ENCODE data around the gene TCAIM. TPM values are rescaled to one million over a fixed set of nuclear protein-coding genes. Genes with fewer than 3 reads are reported as not detected.
"Not testable (repeated sequence)": the region's sequence is repeated elsewhere in the genome, so short reads cannot be mapped to it uniquely, and the experiment has no call there.

Gene TCAIM
- polyA plus RNA-seq, 1 donor = 25.0 TPM

DNA sequence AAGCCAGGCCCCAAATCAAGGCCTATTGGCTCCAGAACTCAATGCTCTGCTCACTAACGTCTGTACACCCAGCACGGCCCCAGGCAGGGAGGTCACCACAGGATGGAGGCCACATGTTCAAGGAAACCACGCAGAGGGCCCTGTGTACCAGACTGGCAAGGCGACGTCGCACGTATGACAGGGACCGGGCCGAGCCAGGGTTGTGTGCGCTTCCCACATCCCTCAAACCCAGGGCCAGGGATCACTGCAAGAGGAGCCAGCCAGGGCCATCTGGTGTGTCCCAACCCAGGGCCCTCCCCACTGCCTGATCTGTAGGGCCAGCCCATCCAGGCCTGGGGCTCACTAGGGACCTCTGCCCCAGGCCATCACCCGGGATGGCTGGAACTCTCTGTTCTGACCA, 76.9 kb downstream of the TCAIM start:
- no peak for DNase-seq (ENCODE audit: low read depth)

GRCh38 chr3:44416031-44417030, 77.8 kb downstream of the TCAIM start:
- no peak for DNase-seq (ENCODE audit: low read depth)

- DNase-seq (ENCODE audit: low read depth) = not testable (repeated sequence)
Observed at GRCh38 chr3:44418118-44418517, 79.6 kb downstream of the TCAIM start.

- DNase-seq (ENCODE audit: low read depth) = no peak
Observed at GRCh38 chr3:44418549-44418948, 80.0 kb downstream of the TCAIM start.

DNA sequence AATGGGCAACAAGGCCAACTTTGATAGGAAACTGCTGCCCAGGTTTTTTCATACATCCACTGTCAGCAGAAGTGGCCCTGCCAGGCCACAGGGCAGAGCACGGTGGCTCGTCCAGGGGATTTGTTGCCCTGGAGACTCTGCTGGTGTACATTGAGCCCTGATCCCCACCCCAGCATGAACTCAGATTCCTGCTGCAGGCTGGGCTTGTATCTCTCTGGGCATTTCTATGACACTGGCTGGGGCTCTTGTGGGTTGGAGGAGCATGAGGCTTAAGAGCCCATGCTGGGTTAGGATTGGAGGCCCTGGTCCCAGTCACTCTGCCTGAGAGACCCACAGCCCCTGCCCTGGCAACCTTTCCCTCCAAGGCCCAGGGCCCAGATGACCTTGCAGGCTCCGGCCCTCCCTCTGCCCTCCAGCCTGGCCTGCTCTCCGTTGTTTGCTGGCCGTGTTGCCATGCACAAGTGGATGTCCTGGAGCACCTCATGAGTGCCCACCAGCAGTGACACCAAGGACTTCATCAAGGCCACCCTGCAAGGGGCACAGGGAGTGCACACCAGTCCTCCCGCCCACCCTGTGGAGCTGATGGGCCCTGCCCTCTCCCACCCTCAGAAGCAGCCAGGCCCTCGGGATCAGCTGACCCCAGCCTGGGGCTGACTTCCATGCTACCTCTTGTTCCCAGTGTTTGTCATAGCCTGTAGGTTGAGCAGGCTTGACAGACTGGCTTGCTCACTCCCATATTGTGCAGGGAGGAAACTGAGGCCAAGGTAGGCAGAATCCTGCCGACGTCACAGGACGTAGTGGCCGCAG, 80.8 kb downstream of the TCAIM start:
- DNase-seq (ENCODE audit: low read depth) = no peak

DNA sequence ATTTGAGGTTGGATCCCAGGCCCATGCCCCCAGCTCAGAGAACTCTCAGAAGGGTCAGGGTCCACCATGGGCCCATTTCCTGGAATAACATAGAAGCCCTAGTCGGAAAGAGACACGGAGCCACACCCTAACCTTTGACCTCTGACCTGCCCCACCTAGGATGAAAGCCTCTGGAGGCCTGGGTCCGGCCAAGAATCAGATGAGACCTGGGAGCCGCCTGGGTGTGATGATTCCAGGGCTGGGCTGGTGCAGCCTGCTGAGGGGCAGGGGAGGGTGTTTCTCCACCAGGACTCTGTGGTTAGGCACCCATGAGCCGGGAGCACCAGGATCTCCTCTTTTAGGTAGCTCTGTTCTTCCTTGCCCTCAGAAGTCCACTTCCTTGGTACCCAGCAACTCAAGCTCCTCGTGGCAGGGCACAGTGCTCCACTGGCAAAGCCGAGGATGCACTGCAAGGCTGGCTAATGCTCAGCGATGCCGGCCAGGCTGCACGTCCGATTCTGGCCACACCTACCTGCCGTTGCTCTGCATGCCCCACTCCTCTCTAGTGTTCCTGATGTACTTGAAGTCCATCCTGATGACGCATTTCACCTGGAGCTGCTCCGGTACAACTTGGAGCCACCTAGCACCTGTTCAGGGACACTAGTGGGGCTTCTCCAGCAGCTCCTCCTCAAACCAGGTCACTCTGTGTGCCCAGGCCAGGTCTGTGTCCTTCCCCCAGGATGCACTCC, 81.5 kb downstream of the TCAIM start:
- no peak for DNase-seq (ENCODE audit: low read depth)

DNA sequence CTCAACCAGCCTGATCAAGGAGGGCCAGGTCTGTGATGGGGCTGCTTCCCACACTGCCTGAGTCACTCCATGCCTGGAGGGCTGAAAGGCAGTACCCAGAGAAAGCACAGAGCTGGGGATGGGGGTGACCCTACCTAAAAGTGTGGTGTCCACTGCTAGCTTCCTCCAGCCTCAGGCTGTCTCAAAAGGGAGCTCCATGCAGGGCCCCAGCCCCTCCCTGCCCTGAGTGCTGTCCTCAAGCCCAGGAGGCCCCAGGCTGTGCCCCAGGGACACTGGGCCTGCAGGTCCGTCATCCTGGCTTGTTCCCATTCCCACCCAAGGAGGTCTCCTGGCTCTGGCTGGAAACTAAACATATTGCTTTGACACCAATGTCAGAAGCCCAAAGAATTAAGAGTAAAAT, 82.1 kb downstream of the TCAIM start:
- no peak for DNase-seq (ENCODE audit: low read depth)

DNA sequence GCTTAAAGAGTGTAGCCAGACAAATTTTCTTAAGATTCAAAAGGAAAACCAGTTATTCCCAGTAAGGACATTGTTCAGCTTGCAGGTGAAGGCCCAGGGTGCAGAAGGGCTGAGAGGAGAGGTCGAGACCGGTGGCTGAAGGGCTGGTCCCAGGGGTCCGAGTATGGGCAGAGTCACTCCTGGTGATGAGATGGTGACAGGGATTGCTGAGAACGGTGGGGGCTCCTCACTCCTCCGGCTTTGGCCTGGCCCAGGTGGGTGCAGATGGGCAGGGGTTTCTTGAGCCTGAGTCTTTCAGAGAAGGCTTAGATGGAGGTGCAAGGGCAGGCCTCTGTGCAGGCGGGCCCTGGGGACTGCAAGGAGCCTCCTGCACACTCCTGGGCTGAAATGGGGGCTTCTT, 82.7 kb downstream of the TCAIM start:
- DNase-seq (ENCODE audit: low read depth) = no peak

GRCh38 chr3:44424758-44425157, 86.2 kb downstream of the TCAIM start:
- no peak for DNase-seq (ENCODE audit: low read depth)

DNA sequence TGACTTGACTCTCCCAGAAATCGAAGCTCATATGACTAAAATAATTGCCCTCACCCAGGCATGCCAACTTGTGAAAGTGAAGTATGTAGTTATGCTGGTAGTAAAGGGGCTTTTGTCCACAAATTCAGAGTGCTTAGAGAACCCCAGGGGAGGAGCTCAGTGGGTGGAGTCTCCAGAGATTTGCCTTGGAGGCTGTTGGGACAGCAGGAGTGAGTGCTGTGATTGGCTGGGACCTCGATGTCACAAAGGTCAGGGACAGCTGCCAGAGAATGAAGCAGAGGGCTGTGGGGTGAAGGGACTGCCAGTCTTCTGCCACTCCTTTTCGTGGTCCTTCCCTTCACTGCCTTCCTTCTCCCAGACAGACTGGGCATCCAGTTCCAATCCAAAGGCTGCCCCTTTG, 89.1 kb downstream of the TCAIM start:
- DNase-seq (ENCODE audit: low read depth) = no peak

GRCh38 chr3:44428910-44429309, 90.3 kb downstream of the TCAIM start:
- no peak for DNase-seq (ENCODE audit: low read depth)

GRCh38 chr3:44429459-44429858, 90.9 kb downstream of the TCAIM start:
- no peak for DNase-seq (ENCODE audit: low read depth)

DNA sequence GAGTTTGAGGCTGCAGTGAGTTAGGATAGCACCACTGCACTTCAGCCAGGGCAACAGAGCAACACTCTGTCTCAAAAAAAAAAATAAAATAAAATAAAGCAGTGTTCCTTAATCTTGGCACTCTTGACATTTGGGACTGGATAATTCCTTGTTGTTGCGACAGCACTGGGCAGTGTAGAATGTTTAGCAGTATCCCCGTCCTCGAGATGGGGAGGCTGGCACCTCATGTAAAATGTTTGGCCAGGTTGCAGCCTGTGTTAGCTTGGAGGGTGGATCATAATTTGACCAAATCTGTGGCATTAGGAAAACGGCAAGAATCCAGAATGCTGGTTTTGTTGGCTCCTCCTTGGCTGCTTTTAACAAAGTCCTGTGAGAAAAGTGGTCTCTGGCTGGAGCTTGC, 91.9 kb downstream of the TCAIM start:
- DNase-seq (ENCODE audit: low read depth) = no peak

GRCh38 chr3:44434834-44435510, 96.4 kb downstream of the TCAIM start:
- no peak for DNase-seq (ENCODE audit: low read depth)

GRCh38 chr3:44436181-44436580, 97.6 kb downstream of the TCAIM start:
- DNase-seq (ENCODE audit: low read depth) = no peak

- no peak for DNase-seq (ENCODE audit: low read depth)
Observed at GRCh38 chr3:44437800-44438199, 99.2 kb downstream of the TCAIM start.

GRCh38 chr3:44439499-44440295, 101.1 kb downstream of the TCAIM start:
- peak; percentile 50 for DNase-seq (ENCODE audit: low read depth)

DNA sequence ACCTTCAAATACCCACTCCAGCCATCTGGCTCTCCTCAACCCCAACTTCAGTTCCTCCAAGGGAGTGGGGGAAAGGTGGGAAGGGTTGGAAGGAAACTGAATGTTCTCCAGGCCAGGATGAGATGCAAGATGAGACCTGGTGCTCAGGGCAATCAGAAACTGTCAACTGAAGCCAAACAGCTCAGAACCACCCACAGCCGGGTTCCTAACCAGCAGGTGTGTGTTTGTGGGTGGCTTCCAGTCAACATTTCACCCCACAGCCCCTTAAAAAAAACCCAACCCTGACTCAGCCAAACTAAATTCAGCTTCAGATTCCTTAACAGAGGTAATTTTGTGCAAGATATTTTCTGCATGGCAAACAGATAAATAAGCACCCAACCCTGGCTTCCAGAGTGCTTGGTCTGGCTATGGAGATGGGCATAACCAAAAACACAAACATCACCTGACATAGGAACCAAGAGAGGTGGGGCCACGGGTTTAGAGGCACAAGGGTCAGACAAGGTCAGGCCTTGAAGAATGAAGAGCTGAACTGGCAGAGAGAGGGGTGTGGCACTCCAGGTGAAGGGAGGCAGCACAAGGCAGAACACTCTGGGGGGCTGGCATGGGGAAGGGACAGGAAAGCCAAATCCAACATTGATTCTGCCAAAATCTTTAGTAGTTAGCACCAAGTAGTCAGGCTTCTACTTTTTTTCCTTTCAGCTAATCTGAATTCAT, 104.2 kb downstream of the TCAIM start:
- no peak for DNase-seq (ENCODE audit: low read depth)

- no peak for DNase-seq (ENCODE audit: low read depth)
Observed at GRCh38 chr3:44444437-44444836, 105.9 kb downstream of the TCAIM start.
